ENCODE data around the gene TXNIP.

The TXNIP gene

GRCh38 chr1:145963265-145964019 is 32.9 kb downstream of the TXNIP start:
- no peak for DNase-seq

GRCh38 chr1:145962157-145963102 is 33.9 kb downstream of the TXNIP start:
- no peak for DNase-seq

- no peak for DNase-seq
These were observed 34.8 kb downstream of the TXNIP start for GRCh38 chr1:145961425-145962156.

GRCh38 chr1:145961109-145961424 is 35.3 kb downstream of the TXNIP start:
- no peak for DNase-seq

GRCh38 chr1:145960468-145961108 is 35.8 kb downstream of the TXNIP start:
- DNase-seq: no peak

GRCh38 chr1:145959957-145960467 is 36.4 kb downstream of the TXNIP start:
- DNase-seq: no peak

- DNase-seq: no peak
These were observed 37.0 kb downstream of the TXNIP start for GRCh38 chr1:145959333-145959732.

- DNase-seq: no peak
These were observed 37.6 kb downstream of the TXNIP start for GRCh38 chr1:145958734-145959133.

- DNase-seq: peak; percentile 93
These were observed 38.7 kb downstream of the TXNIP start, which contains the start of gene LIX1L for GRCh38 chr1:145957443-145958319. TSS of gene LIX1L (minus strand) at chr1:145958017. CDS start at chr1:145957927, 90 bp downstream.

- no peak for DNase-seq
These were observed 39.5 kb downstream of the TXNIP start for GRCh38 chr1:145956781-145957442.

- DNase-seq: no peak
These were observed 40.0 kb downstream of the TXNIP start for GRCh38 chr1:145956361-145956760.

- DNase-seq: no peak
These were observed 40.9 kb downstream of the TXNIP start for GRCh38 chr1:145955436-145955835.

GRCh38 chr1:145953861-145954260 is 42.5 kb downstream of the TXNIP start:
- no peak for DNase-seq

GRCh38 chr1:145952903-145953302 is 43.5 kb downstream of the TXNIP start:
- DNase-seq: no peak

- DNase-seq: no peak
These were observed 44.9 kb downstream of the TXNIP start for GRCh38 chr1:145951526-145951925.

- DNase-seq: no peak
These were observed 47.2 kb downstream of the TXNIP start for GRCh38 chr1:145949219-145949618.

- no peak for DNase-seq
These were observed 48.8 kb downstream of the TXNIP start for GRCh38 chr1:145947551-145947950.

- no peak for DNase-seq
These were observed 49.8 kb downstream of the TXNIP start for GRCh38 chr1:145946477-145946986.

- no peak for DNase-seq
These were observed 51.8 kb downstream of the TXNIP start for GRCh38 chr1:145944532-145944931.

- DNase-seq: no peak
These were observed 53.5 kb downstream of the TXNIP start for GRCh38 chr1:145942871-145943270.
